HG02981 (cell line): Measurements from ENCODE around the gene TSPAN18.

Experiments used
- ATAC-seq: cut with Tn5 transposase; IDR thresholded peaks from one replicate; pipeline ENCODE4 v1.9.1; 2021; ENCODE audit warnings: mild to moderate bottlenecking, moderate library complexity; ENCODE audit not compliant: unreplicated experiment

Gene TSPAN18

DNA sequence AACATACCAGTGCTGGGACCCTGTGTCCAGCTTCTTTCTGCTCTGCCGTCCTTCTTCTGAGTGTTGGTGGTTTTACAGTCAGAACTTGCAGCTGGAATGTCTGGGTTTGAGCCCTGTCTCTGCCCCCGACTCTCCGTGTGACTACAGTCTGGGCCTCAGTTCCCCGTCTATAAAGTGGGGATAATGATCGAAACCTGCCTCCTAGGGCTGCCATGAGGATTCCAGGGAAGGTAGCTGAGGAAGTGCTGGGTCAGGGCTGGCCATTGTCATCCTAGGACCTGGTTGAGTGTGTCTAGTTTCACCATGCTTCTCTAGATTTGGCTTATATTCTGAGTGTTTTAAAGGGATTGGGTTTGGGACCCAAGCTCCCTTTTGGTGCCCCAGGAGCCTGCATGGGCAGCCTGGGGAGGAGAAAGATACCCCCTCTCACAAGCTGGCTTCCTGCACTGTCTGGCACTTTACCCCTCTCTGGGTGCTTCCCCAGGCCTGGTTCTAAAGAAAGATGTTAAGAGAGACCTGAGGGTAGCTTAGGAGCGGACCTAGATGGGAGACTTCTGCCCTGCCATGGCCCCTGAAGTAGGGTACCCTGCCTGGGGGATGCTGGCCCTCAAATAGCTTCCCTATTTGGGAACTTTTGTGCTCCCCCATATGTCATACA is 49.9 kb downstream of the TSPAN18 start:
- ATAC-seq, result no peak

DNA sequence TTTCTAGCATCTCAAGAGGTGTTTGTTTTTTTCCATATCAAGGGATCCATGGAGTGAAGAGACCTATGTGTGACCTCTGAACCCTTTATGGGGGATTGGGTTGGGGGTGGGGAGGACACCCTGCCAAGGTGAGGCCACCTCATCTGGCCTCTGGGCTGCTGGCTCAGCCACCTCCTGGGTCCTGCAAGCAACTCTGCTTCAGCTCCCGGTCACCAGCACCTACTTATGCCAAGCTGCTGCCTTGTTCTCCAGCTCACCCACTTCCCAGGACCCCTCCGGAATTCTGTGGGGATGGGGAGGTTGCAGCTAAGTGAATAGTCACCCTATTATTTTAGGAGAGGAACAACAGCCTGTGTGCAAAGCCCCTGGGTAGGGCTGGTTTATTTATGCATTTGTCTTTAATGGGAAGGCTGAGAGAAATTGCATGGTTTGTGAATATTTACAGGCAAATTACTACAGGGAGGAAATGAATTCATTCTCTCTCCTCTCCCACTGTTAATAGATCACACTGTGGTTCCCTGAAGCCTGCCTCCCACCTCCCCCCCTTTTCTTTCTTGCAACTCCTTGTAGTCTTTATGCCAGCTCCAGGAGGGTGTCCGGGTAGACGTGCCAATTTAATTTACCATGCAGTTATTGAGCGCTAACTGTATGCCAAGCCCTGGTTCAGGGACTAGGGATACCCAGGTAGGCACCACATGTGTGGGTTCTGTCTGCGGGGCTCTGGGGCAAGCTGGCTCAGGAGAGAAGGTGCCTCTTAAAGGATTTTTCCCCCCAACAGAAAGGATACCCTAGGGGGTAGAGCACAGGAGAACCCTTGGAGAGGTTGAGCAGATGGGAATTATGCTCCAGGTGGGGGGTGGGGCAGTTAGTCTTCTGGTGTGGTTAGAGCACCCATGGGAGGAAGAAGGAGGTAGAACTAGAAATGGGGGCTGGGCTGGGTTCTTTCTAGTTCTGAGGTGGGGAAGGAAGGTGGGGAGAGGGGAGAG is 50.7 kb downstream of the TSPAN18 start:
- no peak for ATAC-seq

DNA sequence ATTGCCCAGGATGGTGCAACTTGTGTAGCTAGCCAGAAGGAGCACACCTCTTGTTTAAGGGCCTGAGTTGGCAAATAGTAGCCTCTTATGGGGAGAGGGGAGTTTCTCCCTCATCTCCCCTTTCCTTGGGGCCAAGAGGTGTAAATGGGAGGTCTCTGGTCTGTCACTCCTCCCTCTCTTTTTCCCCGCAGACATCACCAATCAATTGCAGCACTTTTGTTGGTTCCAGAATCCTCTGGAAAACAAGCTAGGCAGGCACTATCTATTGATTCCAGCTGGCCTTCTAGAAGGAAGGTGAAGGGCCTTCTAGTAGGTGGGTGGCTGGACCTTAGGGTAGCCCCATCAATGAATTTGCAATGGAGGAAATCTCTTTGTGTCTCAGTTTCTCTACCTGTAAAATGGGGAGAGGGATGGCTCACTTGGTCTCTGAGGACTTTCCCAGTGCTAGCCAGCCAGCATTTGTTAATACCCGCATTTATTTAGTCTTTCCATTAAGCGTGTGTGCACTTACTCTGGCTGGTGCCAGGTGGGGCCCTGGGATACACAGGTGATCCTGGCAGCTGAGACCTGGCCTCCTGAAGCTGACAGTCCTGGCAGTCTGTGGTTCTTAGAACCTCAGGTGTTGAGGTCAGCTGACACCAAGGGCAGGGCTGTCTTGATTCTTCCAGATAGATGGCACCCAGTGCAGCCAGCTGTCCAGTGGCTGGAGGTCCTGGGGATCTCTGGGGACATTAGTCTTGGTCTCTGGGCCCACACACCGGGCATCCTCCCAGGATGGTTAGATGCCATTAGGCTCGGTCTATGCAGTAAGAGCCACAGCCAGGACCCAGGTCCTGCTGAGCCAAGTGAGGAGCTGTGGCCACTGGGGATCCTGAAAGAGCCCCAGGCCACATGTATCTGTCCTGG is 51.7 kb downstream of the TSPAN18 start:
- no peak for ATAC-seq

DNA sequence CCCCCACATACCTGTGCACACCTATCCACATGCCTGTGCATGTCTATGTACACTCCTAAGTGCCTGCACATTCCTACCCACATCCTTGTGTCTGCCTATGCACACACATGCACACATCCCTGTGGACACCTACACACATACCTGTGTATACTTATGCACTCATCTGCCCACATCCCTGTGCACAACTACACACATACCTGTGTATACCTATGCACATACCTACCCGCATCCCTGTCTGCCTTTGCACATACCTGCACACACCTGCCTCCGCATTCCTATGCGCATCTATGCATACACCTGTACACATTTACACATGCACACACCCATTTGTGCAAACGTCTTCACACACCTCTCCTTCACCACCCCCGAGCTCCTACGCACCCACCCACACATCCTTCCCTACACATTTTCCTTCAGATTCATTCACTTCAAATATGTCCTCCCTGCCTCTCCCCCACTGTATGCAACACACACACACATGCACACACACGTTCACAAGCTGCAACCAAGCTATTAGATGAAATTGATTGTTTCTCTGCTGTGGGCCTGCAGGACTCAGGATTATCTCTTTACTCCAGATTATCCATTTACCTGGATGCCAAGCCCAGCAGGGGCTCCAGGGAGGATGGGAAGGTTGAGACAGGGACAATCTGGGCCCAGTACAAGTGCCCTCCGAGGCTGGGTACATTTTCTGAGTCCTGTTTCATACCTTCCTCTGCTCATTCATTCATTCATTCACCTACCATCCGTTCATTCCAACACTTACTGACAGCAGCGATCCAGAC is 53.2 kb downstream of the TSPAN18 start:
- ATAC-seq, result no peak

DNA sequence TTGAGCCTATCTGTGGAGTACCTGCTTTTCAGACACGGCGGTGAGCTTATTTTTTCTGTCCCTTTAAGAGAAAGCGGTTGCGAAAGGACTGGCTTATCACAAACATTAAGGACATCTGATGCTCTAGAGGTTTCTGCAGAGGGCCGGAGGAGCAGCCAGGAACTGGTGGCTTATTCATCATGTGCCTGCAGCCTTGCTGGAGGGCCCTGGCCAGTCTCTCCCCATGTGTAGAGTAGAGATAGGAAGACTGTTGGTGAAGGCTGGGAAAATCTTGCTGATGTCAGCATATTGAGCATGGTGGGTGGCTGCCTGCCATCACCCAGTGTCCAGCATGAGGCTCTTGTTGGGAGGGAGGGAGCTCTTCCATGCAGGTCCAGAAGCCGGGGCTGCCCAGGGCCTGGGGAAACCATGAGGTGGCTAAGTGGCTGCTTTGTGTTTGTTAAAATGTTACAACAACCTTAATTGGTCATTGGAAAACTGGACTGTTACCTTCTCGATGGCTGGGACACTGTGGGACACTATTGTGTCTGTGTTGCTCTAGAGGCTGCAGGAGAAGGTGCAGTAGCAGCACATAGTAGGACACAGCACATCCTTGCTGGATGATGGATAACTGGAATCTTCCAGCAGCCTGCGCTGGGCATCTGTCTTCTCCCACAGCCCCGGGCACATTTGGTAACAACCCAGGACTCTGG is 54.3 kb downstream of the TSPAN18 start:
- ATAC-seq, result no peak

DNA sequence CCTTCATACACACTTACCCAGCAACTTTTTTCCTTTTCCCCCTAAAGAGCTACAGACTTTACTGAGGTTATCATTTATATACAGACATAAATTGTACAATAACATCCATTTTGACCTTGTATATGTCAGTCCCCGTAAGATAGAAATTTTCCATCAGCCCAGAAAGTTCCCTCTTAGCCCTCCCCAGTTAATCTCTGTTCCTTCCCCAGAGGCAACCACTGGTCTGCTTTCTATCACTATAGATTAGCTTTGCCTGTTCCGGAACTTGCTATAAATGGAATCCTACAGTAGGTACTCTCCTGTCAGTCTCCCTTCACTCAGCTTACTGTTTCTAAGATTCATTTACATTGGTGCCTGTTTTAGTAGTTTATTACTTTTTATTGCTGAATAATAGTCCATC is 54.9 kb downstream of the TSPAN18 start:
- no peak for ATAC-seq

DNA sequence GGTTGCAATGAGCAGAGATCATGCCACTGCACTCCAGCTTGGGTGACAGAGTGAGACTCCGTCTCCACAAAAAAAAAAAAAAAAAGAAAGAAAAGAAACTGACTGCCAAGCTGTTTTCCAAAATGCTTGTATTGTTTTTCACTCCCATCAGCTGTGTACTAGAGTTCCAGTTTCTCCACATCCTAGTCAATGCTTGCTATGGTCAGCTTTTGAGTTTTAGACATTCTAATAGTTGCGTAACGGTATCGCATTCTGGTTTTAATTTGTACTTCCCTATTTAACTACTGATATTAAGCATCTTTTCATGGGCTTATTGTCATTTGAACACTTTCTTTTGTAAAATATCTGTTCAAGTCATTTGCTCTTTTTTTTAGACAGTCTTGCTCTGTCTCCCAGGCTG is 55.7 kb downstream of the TSPAN18 start:
- ATAC-seq, result no peak

DNA sequence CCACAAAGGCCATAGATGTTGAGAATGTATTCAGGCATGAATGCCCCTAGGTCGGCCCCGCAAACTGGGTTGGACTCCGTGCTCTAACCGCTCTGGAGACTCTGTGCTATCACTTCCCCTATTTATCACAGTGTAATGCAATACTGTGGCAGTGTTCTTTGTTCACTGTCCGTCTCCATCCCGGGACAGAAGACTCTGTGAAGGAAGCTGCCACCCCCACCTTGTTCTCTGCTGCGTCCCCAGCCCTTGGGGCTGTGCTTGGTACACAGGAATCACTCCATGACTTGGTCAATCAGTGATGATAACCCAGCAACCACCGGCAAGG is 57.6 kb downstream of the TSPAN18 start:
- no peak for ATAC-seq

DNA sequence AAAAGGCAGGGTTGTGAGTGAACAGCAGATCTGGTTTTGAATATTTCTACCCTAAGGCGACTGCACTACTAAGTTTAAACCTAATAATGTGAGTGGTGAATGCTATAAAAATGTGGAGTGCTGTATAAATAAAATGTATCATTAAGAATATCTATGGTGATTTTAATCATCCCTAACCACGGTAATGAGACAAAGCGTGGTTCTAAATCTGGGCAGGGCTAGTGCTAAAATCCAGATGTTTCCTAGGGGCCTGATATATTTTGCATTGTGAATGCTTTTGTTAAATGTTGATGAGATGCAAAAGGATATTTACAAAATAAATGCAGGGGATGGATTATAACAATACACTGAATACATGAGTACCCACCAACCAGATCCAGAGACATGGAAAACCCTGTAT is 58.1 kb downstream of the TSPAN18 start:
- ATAC-seq, result no peak

DNA sequence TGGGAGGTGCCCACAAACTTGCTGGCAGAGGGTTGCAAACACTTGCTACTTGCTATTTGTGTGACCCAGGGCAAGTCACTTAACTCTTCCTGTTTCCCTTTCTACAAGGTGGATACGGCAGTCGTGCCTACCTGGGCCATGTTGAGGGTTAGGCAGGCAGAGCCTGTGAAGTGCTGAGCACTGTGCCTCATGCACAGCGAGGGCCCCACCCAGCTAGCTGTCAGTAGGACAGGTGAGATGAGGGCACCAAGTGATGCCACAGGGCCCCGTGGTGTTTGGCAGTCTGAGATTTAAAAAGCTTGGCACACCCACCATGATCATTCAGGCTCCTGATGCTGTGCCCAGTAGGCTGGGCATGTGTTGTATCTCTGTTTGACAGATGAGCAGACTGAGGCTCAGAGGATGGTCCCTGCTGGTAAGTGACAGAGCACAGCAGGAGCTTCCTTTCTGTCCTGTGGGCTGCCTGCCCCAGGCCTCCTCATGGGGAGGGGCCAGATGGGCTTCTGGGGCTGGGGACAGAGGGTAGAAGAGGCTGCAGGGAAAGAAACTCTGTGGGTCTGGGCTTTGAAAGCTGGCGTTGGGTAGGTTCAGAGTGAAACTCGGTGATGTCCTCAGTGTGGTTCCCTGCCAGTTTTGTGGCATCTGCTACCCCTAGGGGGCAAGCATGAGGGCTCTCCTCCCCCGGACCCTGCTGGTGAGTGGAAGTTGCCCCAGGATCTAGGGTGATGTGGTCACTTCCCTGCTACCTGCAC is 59.3 kb downstream of the TSPAN18 start:
- no peak for ATAC-seq

DNA sequence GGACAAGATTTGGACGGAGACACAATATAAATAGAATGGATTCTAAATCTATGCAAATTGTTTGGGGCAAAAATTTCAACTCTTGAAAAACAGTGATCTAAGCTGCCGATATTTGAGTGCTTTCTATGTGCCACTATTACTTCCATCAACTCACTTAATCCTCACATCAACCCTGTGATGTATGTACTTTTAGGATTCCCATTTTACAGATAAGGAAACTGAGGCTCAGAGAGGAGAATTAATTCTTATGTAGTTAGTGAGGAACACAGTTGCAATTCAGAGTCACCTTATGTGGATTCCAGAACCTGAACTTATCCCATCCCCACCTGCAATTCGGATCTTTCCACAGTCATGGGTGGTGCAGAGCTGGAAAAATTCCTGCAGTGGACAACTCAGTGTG is 60.3 kb downstream of the TSPAN18 start:
- no peak for ATAC-seq

DNA sequence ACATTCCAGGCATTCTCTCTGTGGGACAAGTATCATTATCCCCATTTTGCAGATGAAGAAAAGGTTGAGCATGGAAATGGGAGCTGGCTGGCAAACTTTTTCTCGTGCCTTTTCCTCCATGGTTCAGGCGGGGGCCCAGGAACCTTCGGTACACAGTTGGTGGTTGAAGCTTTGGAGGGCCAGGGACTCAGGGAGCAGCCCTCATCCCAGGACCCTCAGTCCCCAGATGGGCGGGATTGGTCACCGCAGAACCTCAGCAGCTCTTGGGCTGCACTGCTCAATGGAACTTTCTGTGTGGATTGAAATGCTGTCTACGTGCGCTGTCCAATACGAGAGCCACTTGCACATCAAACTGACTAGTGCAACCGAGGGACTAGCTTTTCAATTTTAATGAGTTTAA is 61.2 kb downstream of the TSPAN18 start:
- ATAC-seq, result no peak

DNA sequence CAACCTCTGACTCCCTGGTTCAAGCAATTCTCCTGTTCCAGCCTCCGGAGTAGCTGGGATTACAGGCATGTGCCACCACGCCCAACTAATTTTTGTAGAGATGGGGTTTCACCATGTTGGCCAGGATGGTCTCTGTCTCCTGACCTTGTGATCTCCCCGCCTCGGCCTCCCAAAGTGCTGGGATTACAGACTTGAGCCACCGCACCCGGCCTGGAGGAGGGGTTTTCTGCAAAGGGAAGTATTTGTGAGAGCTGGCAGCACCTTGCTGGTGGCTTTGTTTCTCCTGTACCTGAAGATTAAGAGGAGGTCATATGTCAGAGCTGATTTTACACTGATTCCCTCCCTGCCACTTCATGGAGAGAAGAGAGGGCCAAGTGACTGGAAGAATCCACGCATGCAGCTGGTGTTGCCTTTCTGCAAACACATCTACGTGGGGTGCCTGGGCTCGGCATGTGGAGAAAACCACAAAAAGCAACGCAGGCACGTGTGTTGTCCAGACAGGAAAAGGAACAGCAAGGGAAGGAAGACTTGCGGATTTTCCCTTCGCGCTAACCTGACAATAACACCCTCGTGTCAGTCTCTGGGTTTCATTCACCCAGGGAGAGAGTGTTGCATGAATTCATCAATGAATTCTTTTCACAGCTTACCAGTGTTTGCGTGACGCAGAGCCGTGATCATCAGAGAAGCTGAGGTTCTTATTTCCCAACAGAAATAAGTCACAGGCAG is 61.9 kb downstream of the TSPAN18 start:
- no peak for ATAC-seq

DNA sequence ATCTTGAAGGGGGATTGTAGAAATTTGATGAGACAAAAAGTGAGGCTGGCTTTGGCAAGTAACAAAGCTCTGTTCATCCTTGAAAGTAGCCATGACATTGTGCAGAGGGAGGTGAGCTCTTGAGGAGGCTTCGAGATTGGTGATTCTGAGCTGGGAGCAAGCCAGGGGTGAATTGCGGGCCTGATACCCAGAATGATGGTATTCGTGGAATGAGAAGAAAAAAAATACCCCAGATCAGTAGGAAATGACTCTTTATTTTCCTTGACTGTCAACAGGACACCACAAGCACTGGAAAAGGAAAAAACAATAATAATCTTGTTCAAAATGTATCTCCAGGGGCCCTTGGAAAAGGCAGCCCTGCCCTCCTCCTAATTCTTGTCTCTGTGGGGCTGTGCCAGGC is 62.7 kb downstream of the TSPAN18 start:
- no peak for ATAC-seq

DNA sequence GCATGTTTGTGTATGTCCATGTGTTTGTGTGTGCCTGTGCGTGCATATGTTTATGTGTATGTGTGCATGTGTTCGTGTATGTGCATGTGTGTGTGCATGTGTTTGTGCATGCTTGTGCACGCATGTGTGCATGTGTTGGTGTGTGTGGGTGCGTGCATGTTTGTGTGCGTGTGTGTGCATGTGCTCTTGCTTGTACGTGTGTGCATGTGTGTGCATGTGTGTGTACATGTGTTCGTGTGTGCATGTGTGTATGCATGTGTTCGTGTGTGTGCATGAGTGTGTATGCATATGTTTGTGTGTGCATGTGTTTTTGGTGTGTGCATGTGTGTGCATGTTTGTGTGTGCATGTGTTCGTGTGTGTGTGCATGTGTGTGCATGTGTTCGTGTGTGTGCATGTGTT is 63.4 kb downstream of the TSPAN18 start:
- ATAC-seq, result no peak

DNA sequence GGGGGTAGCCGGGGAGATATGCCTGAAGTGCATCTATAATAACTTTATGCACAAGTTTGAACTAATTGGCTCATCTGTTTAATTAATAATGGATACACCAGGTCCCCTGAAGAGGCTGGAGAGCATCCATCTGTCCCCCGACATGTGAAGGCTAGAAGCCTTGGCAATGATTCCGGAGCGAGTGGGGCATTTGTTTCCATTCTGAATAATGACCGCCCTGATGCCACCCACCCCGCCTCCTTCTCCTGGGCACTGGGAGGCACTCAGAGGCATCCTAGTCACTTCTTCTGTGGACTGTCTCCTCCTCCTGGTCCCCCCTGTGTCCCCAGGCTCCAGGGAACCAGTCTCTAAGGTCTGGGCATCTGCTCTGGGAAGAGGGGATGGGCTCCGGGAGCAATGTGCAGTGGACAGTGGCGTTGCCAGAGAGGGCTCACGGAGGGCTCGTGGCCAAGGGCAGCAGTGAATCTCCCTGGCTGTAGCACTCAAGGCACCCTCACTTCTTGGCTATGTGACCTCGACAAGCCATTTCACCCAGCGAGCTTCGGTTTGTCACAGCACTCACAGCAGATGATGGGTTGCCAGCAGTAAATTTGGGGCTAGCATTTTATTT is 64.7 kb downstream of the TSPAN18 start:
- ATAC-seq, result no peak

DNA sequence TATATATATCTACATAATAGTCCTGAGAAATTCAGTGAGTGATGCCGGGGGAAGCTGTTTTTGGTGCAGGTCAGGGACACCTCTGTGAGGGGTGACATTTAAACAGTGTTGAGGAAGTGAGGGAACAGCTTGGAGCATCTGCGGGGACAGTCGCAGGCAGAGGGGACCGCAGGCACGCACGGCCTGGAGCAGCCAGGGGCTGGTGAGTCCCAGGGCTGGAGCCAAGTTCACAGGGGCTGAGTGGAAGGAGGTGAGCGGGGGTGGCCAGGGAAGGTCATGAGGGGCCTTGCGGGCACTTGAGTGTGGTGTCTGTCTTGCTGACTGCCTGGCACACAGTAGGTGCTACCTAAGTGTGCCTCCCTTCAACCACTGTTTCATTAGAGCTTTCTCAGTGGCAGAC is 65.4 kb downstream of the TSPAN18 start:
- no peak for ATAC-seq

DNA sequence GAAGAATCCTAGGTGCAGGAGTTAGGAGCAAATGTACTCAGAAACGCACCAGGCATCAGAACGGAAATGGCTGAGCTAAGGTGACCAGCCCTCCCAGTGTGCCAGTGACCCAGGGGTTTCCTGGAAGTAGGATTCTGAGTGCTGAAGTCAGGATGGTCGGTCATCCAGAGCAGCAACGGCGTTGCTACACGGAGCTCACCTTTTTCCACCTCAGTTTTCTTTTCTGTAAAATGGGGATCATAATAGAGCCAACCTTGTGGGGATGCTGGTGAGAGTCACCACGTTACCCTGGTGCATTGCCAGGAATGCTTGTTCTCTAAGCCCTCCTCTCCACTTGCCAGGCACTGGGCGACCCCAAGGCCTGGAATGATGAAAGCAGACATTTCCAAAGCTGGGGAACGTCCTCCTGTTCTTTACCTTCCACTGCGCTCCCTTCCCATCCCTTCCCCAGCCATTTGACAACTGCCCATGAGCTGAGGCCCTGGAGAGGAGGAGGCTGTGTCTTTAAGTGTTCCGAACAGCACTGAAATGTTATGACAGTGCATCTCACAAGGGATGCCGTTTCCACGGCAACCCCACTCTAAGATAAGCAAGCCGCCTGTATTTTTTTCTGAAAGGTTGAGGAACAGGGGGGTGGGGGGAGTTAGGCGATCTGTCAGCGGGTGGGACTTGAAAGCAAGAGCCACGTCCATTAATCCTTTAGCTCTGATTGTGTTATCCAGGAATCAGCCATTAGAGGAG is 66.8 kb downstream of the TSPAN18 start:
- no peak for ATAC-seq
